ENCODE data around the gene TCTN2. TPM values are rescaled to one million over a fixed set of nuclear protein-coding genes. Genes with fewer than 3 reads are reported as not detected.

TCTN2 gene
- polyA plus RNA-seq, 1 donor from 2014 or later, result 14.3 TPM

GRCh38 chr12:123648401-123648800, 22.5 kb upstream of the TCTN2 start:
- H3K9ac ChIP-seq (ENCODE audit: low read length), result no peak overlapping the region
- peaks cover 8% of the 10 kb centered on the region for H3K36me3 ChIP-seq (ENCODE audit: insufficient read depth, low read length)
- H3K4me3 ChIP-seq (ENCODE audit: low read length), result no peak overlapping the region
- no peak overlapping the region for H3K4me2 ChIP-seq (ENCODE audit: low read length)
- H3K27me3 ChIP-seq (ENCODE audit: insufficient read depth, low read depth, low read length), result no peaks in the 10 kb centered on the region
- H3K9me2 ChIP-seq (ENCODE audit: insufficient read depth, low read length), result no peaks in the 10 kb centered on the region
- TF ChIP-seq REST (IDR thresholded peaks at IDR 0.05; ENCODE audit: borderline replicate concordance), result no peak
- TF ChIP-seq EZH2 (IDR thresholded peaks at IDR 0.05; ENCODE audit: borderline replicate concordance, insufficient read depth, low read length, poor library complexity, severe bottlenecking), result no peak
- no peak for TF ChIP-seq RAD21 (conservative IDR thresholded peaks at IDR 0.05)
- no peak for TF ChIP-seq MXI1 (conservative IDR thresholded peaks at IDR 0.05; ENCODE audit: poor library complexity, severe bottlenecking)
- no peak for TF ChIP-seq CTCF (IDR thresholded peaks at IDR 0.05; ENCODE audit: poor library complexity, severe bottlenecking)
- no peak for TF ChIP-seq EP300 (conservative IDR thresholded peaks at IDR 0.05; ENCODE audit: poor library complexity, severe bottlenecking)
- TF ChIP-seq POLR2AphosphoS5 (IDR thresholded peaks at IDR 0.05), result no peak
- TF ChIP-seq SMC3 (conservative IDR thresholded peaks at IDR 0.05; ENCODE audit: poor library complexity), result no peak
- no peak for TF ChIP-seq TAF1 (IDR thresholded peaks at IDR 0.05; ENCODE audit: low read depth)
- H4K20me1 ChIP-seq (ENCODE audit: insufficient read depth), result no peaks in the 10 kb centered on the region
- H3K9me3 ChIP-seq (ENCODE audit: low read length), result no peaks in the 10 kb centered on the region
- H3F3A ChIP-seq (ENCODE audit: insufficient read depth, low read length, poor library complexity, severe bottlenecking), result no peaks in the 10 kb centered on the region
- H3K79me2 ChIP-seq (replicated peaks; ENCODE audit: insufficient read depth, low read length), result no peaks in the 10 kb centered on the region
- no peak overlapping the region for H3K27ac ChIP-seq (ENCODE audit: low read length)
- no peak overlapping the region for H2AFZ ChIP-seq (ENCODE audit: low read depth, low read length)

GRCh38 chr12:123654129-123654701, 16.7 kb upstream of the TCTN2 start:
- Histone ChIP-seq H3K79me2 (replicated peaks; ENCODE audit: insufficient read depth, low read length) (no peaks in the 10 kb centered on the region), H3F3A (ENCODE audit: insufficient read depth, low read length, poor library complexity, severe bottlenecking) (no peaks in the 10 kb centered on the region), H2AFZ (ENCODE audit: low read depth, low read length) (no peak overlapping the region), H3K4me3 (ENCODE audit: low read length) (no peak overlapping the region), H3K9me2 (ENCODE audit: insufficient read depth, low read length) (no peaks in the 10 kb centered on the region), H4K20me1 (ENCODE audit: insufficient read depth) (no peaks in the 10 kb centered on the region), H3K36me3 (ENCODE audit: insufficient read depth, low read length) (no peaks in the 10 kb centered on the region), H3K9ac (ENCODE audit: low read length) (no peak overlapping the region), H3K27ac (ENCODE audit: low read length) (no peak overlapping the region), H3K27me3 (ENCODE audit: insufficient read depth, low read depth, low read length) (no peaks in the 10 kb centered on the region), H3K4me2 (ENCODE audit: low read length) (no peak overlapping the region), H3K9me3 (ENCODE audit: low read length) (no peaks in the 10 kb centered on the region)
- TF ChIP-seq REST (IDR thresholded peaks at IDR 0.05; ENCODE audit: borderline replicate concordance), result no peak
- TF ChIP-seq CTCF (IDR thresholded peaks at IDR 0.05; ENCODE audit: poor library complexity, severe bottlenecking), result no peak
- no peak for TF ChIP-seq POLR2AphosphoS5 (IDR thresholded peaks at IDR 0.05)
- TF ChIP-seq RAD21 (conservative IDR thresholded peaks at IDR 0.05), result no peak
- TF ChIP-seq MXI1 (conservative IDR thresholded peaks at IDR 0.05; ENCODE audit: poor library complexity, severe bottlenecking), result no peak
- no peak for TF ChIP-seq SMC3 (conservative IDR thresholded peaks at IDR 0.05; ENCODE audit: poor library complexity)
- no peak for TF ChIP-seq TAF1 (IDR thresholded peaks at IDR 0.05; ENCODE audit: low read depth)
